GM13976 (cell line): ENCODE data around the gene CIP2A.

Experiments
- DNase-seq: peaks from one replicate; pipeline ENCODE4 v3.0.0; 2012; ENCODE audit warnings: low spot score
- CTCF ChIP-seq: IDR thresholded peaks from 2 replicates; pipeline ENCODE4 v1.5.1; 2012; ENCODE audit warnings: borderline replicate concordance, mild to moderate bottlenecking; ENCODE audit not compliant: insufficient read depth; ENCODE audit errors: extremely low read depth, missing control alignments, control extremely low read depth
- in situ Hi-C: fragments of 300-500 bp; cut with MboI; formaldehyde crosslinking; loops from one replicate; pipeline ENCODE4 v1.12.0; 2022; ENCODE audit warnings: low sequenced_read_pairs, mixed read lengths, inconsistent platforms; ENCODE audit not compliant: unreplicated experiment

Gene CIP2A

GRCh38 chr3:108554229-108554628, 35.0 kb downstream of the CIP2A start:
- no peak for DNase-seq
- in situ Hi-C loops: loop anchor here (5.0 kb wide), 1 partner anchor 62 kb away; no protein-coding TSS in a partner anchor
- no peak for TF ChIP-seq CTCF

GRCh38 chr3:108552267-108553159, 36.7 kb downstream of the CIP2A start:
- DNase-seq: peak; percentile 6
- TF ChIP-seq CTCF: peak; percentile 40
- in situ Hi-C loops: loop anchor here (5.0 kb wide), 1 partner anchor 60 kb away; no protein-coding TSS in a partner anchor

- DNase-seq: no peak
- in situ Hi-C loops: no loop called here
- TF ChIP-seq CTCF: no peak
Observed at GRCh38 chr3:108548886-108549285, 40.4 kb downstream of the CIP2A start.

GRCh38 chr3:108548304-108548703, 40.9 kb downstream of the CIP2A start:
- no peak for DNase-seq
- in situ Hi-C loops: no loop called here
- no peak for TF ChIP-seq CTCF

- DNase-seq: no peak
- no peak for TF ChIP-seq CTCF
- in situ Hi-C loops: no loop called here
Observed at GRCh38 chr3:108546692-108547091, 42.5 kb downstream of the CIP2A start.

- in situ Hi-C loops: no loop called here
Observed at GRCh38 chr3:108546247-108546646, 43.0 kb downstream of the CIP2A start.

More at GRCh38 chr3:108546247-108546646, 43.0 kb downstream of the CIP2A start:
- TF ChIP-seq CTCF: no peak
- no peak for DNase-seq
